CD4-positive, alpha-beta memory T cell (primary cell): ENCODE data around the gene SLC38A5. TPM values are rescaled to one million over a fixed set of nuclear protein-coding genes. Genes with fewer than 3 reads are reported as not detected.
A peak's percentile ranks its signal among the peaks of the same experiment; 100 is the strongest.

Experiments used
- CTCF ChIA-PET: fragments of 350-600 bp; sonication (Branson Sonifier 250); formaldehyde crosslinking; loops from one replicate; lab custom pipeline; 2021; ENCODE audit warnings: inconsistent platforms; ENCODE audit not compliant: partially characterized antibody; lab: Charles Lee
- POLR2A ChIA-PET: fragments of 350-600 bp; sonication (Branson Sonifier 250); formaldehyde crosslinking; loops from one replicate; lab custom pipeline; 2021; ENCODE audit not compliant: partially characterized antibody; lab: Charles Lee
- DNase-seq, 5 donors: peaks; one replicate each; pipeline versions ENCODE4 v3.0.0 to v3.0.0-alpha.2; 2020 to 2022; ENCODE audit warnings: mixed read lengths in 1 of 5
- H3K27ac ChIP-seq: one replicate; pipeline ENCODE4 v1.7.0; 2013; ENCODE audit warnings: low read depth, low read length
- H3K27me3 ChIP-seq: 2 replicates; pipeline ENCODE4 v1.7.0; 2013; ENCODE audit warnings: mild to moderate bottlenecking, low read length, moderate library complexity; ENCODE audit not compliant: insufficient read depth
- H3K36me3 ChIP-seq: 2 replicates; pipeline ENCODE4 v1.7.0; 2013; ENCODE audit warnings: mild to moderate bottlenecking, low read length, moderate library complexity; ENCODE audit not compliant: insufficient read depth
- H3K4me1 ChIP-seq: 2 replicates; pipeline ENCODE4 v1.7.0; 2013; ENCODE audit warnings: mild to moderate bottlenecking, low read length, moderate library complexity; ENCODE audit not compliant: insufficient read depth
- H3K4me3 ChIP-seq, 2 donors: one replicate each; pipeline ENCODE4 v1.7.0; 2013; ENCODE audit warnings: low read length in 2 of 2, mild to moderate bottlenecking in 1 of 2
- H3K9me3 ChIP-seq, 2 donors: one replicate each; pipeline ENCODE4 v1.7.0; 2013; ENCODE audit warnings: low read length in 2 of 2, control low read depth in 1 of 2; ENCODE audit not compliant: control insufficient read depth in 1 of 2
- H3K27ac Mint-ChIP-seq, 7 donors: one replicate each; pipeline ENCODE4 v1.8.0; 2020 to 2021; ENCODE audit warnings: mixed read lengths in 7 of 7, mild to moderate bottlenecking in 6 of 7, inconsistent platforms in 3 of 7, moderate library complexity in 3 of 7
- H3K27me3 Mint-ChIP-seq, 2 donors: one replicate each; pipeline ENCODE4 v1.8.0; 2020 to 2021; ENCODE audit warnings: mixed read lengths in 2 of 2
- H3K36me3 Mint-ChIP-seq, 2 donors: one replicate each; pipeline ENCODE4 v1.8.0; 2020 to 2021; ENCODE audit warnings: mixed read lengths in 2 of 2, inconsistent platforms in 1 of 2, mild to moderate bottlenecking in 1 of 2
- H3K4me1 Mint-ChIP-seq, 4 donors: one replicate each; pipeline ENCODE4 v1.8.0; 2020 to 2021; ENCODE audit warnings: mixed read lengths in 4 of 4, mild to moderate bottlenecking in 1 of 4
- H3K4me3 Mint-ChIP-seq, 8 donors: one replicate each; pipeline ENCODE4 v1.8.0; 2020 to 2021; ENCODE audit warnings: mixed read lengths in 8 of 8, mild to moderate bottlenecking in 7 of 8, moderate library complexity in 6 of 8, inconsistent platforms in 3 of 8
- H3K9me3 Mint-ChIP-seq, 8 donors: one replicate each; pipeline ENCODE4 v1.8.0; 2020 to 2021; ENCODE audit warnings: mixed read lengths in 8 of 8, mild to moderate bottlenecking in 5 of 8, inconsistent platforms in 3 of 8, moderate library complexity in 1 of 8
- intact Hi-C: fragments of 100-400 bp; cut with micrococcal nuclease; formaldehyde crosslinking; loops from one replicate; pipeline ENCODE4 v1.15.1; 2023
- polyA plus RNA-seq, 2 donors: library from polyadenylated mRNA; unstranded; fragments of 300-500 nt; fragmentation: Illumina TruSeq; gene quantifications; one replicate each; pipeline ENCODE4 v1.2.3, GENCODE V29; 2021
- total RNA-seq, 2 experiments: library from RNA; stranded (reverse); gene quantifications; one replicate each; pipeline ENCODE4 v1.2.3, GENCODE V29; 2021

Gene SLC38A5
- total and polyA plus RNA-seq, 4 experiments from 2014 or later: 18.4 to 34.0 (median 21.2) TPM

DNA sequence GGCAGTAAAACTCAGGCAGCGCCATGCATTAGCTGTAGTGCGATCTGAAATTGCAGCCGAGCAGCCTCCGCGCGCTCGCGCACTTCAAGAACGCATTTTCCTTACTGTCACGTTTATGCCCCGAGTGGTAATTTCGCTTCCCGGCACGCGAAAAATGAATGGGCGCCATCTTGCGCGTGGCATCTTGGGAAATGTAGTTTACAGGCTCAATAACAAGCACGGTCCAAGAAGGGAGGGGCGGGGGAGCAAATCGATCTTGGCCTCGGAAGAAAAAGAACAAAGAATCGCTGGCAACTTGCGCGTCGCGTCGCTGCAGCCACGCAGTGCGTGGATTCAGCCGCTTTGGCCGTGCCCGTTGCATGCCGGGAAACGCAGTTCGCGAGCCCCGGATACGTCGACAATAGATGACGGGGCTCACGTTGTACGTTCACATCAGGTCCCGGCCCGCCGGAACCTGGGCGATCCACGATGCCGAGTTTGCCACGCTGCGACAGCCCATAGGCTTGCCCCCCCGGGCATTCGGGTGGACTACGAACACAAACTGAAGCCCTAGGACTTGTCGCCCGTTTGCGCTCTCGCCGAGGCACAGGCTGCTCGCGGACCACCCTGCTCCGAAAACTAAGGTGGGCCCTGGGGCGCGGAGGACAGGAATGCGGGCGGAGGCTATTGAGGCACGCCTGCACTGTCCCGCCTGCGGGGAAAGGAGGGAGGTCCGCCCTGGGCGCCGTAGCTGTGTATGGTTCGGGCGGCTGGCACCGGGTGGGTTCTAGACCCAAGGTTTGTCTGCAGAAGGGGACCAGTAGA, 5.9 kb upstream of the SLC38A5 start, which contains the start of gene FTSJ1:
TSS of gene FTSJ1 (plus strand) at position 426 of the 804 bp plus-strand sequence. CDS start 1,849 bp downstream, outside the sequence.
- CTCF ChIA-PET: no interaction called here
- Mint-ChIP-seq H3K36me3 (peaks cover 5 to 33% of the 10 kb centered on the region in 2 donors), H3K27me3 (no peaks in the 10 kb centered on the region), H3K9me3 (peaks cover 0 to 1% (median 0%) of the 10 kb centered on the region in 8 donors), H3K4me3 (peak within 1 kb of the TSS; percentile 79 to 92 (median 90)), H3K27ac (peak within 1 kb of the TSS; percentile 78 to 95 (median 92)), H3K4me1 (peaks cover 16 to 24% (median 22%) of the 10 kb centered on the region in 4 donors)
- Histone ChIP-seq H3K9me3 (no peaks in the 10 kb centered on the region), H3K36me3 (no peaks in the 10 kb centered on the region), H3K4me3 (peak within 1 kb of the TSS; percentile 57 to 79), H3K4me1 (peaks cover 24% of the 10 kb centered on the region), H3K27ac (peak within 1 kb of the TSS; percentile 80), H3K27me3 (no peaks in the 10 kb centered on the region)
- DNase-seq: peak; percentile 87 to 96 (median 92)
- POLR2A ChIA-PET: interaction anchor here (0.7 to 3.4 kb wide), 6 partner anchors 33 to 220 kb away, joined by 3 to 20 read pairs (median 3); partner anchors contain the start of genes PORCN, RBM3 and TBC1D25
- intact Hi-C loops: loop anchor here (1.0 kb wide), 5 partner anchors 32 to 121 kb away; partner anchors contain the start of genes EBP, PORCN, RBM3 and TBC1D25

GRCh38 chrX:48475296-48475695, 5.2 kb upstream of the SLC38A5 start:
- no peaks in the 10 kb centered on the region for H3K36me3 ChIP-seq
- Mint-ChIP-seq H3K27ac (peak overlapping the region; percentile 78 to 95 (median 92)), H3K27me3 (no peaks in the 10 kb centered on the region), H3K4me3 (peak overlapping the region; percentile 79 to 92 (median 90)), H3K4me1 (peaks cover 16 to 24% (median 22%) of the 10 kb centered on the region in 4 donors), H3K9me3 (peaks cover 0 to 1% (median 0%) of the 10 kb centered on the region in 8 donors), H3K36me3 (peaks cover 0 to 26% of the 10 kb centered on the region in 2 donors)
- peak overlapping the region; percentile 46 for H3K27ac ChIP-seq
- peak overlapping the region; percentile 57 to 58 for H3K4me3 ChIP-seq
- intact Hi-C loops: no loop called here
- ChIA-PET POLR2A (interaction anchor here (0.7 to 3.4 kb wide), 5 partner anchors 47 to 326 kb away, joined by 3 to 20 read pairs (median 3); partner anchors contain the start of genes HDAC6, RBM3 and TBC1D25), CTCF (no interaction called here)
- H3K27me3 ChIP-seq: no peaks in the 10 kb centered on the region
- H3K4me1 ChIP-seq: peaks cover 24% of the 10 kb centered on the region
- DNase-seq: no peak
- H3K9me3 ChIP-seq: no peaks in the 10 kb centered on the region

GRCh38 chrX:48474581-48474980, 4.5 kb upstream of the SLC38A5 start:
- POLR2A ChIA-PET: interaction anchor here (1.3 to 3.4 kb wide), 3 partner anchors 65 to 327 kb away, joined by 3 to 20 read pairs (median 9); partner anchors contain the start of genes HDAC6, RBM3 and TBC1D25

DNA sequence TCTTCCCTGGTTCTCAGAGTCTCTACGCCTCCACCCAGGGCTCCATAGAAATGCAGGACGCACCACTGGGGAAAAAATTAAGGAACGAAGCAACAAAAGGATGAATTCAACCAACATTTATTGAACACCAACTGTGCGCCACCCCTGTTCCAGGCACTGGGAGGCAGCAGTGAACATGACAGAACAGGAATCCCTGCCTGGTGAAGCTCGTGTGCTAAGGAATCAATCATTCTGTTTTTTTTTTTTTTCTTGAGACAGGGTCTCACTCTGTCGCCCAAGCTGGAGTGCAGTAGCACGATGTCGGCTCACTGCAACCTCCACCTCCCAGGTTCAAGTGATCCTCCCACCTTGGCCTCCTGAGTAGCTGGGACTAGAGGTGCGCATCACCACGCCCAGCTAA, 4.1 kb upstream of the SLC38A5 start:
- peaks cover 22 to 32% (median 27%) of the 10 kb centered on the region in 4 donors for H3K4me1 Mint-ChIP-seq
- DNase-seq: no peak
- no peak overlapping the region for H3K27ac Mint-ChIP-seq
- Histone ChIP-seq H3K27ac (no peak overlapping the region), H3K4me3 (no peak overlapping the region), H3K4me1 (peaks cover 28% of the 10 kb centered on the region), H3K9me3 (no peaks in the 10 kb centered on the region), H3K27me3 (no peaks in the 10 kb centered on the region), H3K36me3 (no peaks in the 10 kb centered on the region)
- peaks cover 0 to 20% of the 10 kb centered on the region in 2 donors for H3K36me3 Mint-ChIP-seq
- H3K4me3 Mint-ChIP-seq: no peak overlapping the region
- H3K9me3 Mint-ChIP-seq: peaks cover 0 to 1% (median 0%) of the 10 kb centered on the region in 8 donors
- intact Hi-C loops: no loop called here
- POLR2A ChIA-PET: interaction anchor here (1.2 to 3.4 kb wide), 3 partner anchors 66 to 328 kb away, joined by 3 to 20 read pairs (median 3); partner anchors contain the start of genes HDAC6, RBM3 and TBC1D25
- H3K27me3 Mint-ChIP-seq: no peaks in the 10 kb centered on the region
- CTCF ChIA-PET: interaction anchor here (0.7 kb wide), 1 partner anchor 66 kb away, joined by 3 read pairs; no protein-coding TSS in a partner anchor

More at GRCh38 chrX:48474581-48474980, 4.5 kb upstream of the SLC38A5 start:
- no peak for DNase-seq
- H3K27ac ChIP-seq: no peak overlapping the region
- Mint-ChIP-seq H3K9me3 (peaks cover 0 to 1% (median 0%) of the 10 kb centered on the region in 8 donors), H3K27ac (peak overlapping the region in 1 of 7 donors; percentile 75), H3K27me3 (no peaks in the 10 kb centered on the region), H3K36me3 (peaks cover 0 to 22% of the 10 kb centered on the region in 2 donors), H3K4me3 (peak overlapping the region in 1 of 8 donors; percentile 17), H3K4me1 (peaks cover 19 to 27% (median 24%) of the 10 kb centered on the region in 4 donors)
- no peaks in the 10 kb centered on the region for H3K36me3 ChIP-seq
- H3K4me3 ChIP-seq: no peak overlapping the region
- CTCF ChIA-PET: interaction anchor here (0.7 kb wide), 1 partner anchor 66 kb away, joined by 3 read pairs; no protein-coding TSS in a partner anchor
- intact Hi-C loops: no loop called here
- peaks cover 25% of the 10 kb centered on the region for H3K4me1 ChIP-seq
- no peaks in the 10 kb centered on the region for H3K9me3 ChIP-seq
- H3K27me3 ChIP-seq: no peaks in the 10 kb centered on the region

GRCh38 chrX:48473704-48473990, 3.6 kb upstream of the SLC38A5 start:
- Mint-ChIP-seq H3K4me3 (no peak overlapping the region), H3K4me1 (peaks cover 21 to 37% (median 27%) of the 10 kb centered on the region in 4 donors), H3K9me3 (peaks cover 0 to 1% (median 0%) of the 10 kb centered on the region in 8 donors), H3K27me3 (no peaks in the 10 kb centered on the region), H3K27ac (no peak overlapping the region), H3K36me3 (peaks cover 0 to 18% of the 10 kb centered on the region in 2 donors)
- intact Hi-C loops: no loop called here
- no peak overlapping the region for H3K4me3 ChIP-seq
- H3K9me3 ChIP-seq: no peaks in the 10 kb centered on the region
- H3K27me3 ChIP-seq: no peaks in the 10 kb centered on the region
- POLR2A ChIA-PET: interaction anchor here (1.2 kb wide), 1 partner anchor 101 kb away, joined by 3 read pairs; the partner anchor contains the start of gene RBM3
- H3K27ac ChIP-seq: no peak overlapping the region
- H3K36me3 ChIP-seq: no peaks in the 10 kb centered on the region
- H3K4me1 ChIP-seq: peaks cover 28% of the 10 kb centered on the region
- no peak for DNase-seq
- CTCF ChIA-PET: no interaction called here

GRCh38 chrX:48472851-48473703, 3.0 kb upstream of the SLC38A5 start:
- H3K9me3 ChIP-seq: no peaks in the 10 kb centered on the region
- Mint-ChIP-seq H3K4me1 (peaks cover 20 to 42% (median 25%) of the 10 kb centered on the region in 4 donors), H3K27ac (peak overlapping the region in 1 of 7 donors; percentile 59), H3K36me3 (peaks cover 0 to 17% of the 10 kb centered on the region in 2 donors), H3K4me3 (no peak overlapping the region), H3K9me3 (peaks cover 0 to 1% (median 0%) of the 10 kb centered on the region in 8 donors), H3K27me3 (no peaks in the 10 kb centered on the region)
- no peak for DNase-seq
- H3K27me3 ChIP-seq: no peaks in the 10 kb centered on the region
- H3K27ac ChIP-seq: no peak overlapping the region
- intact Hi-C loops: no loop called here
- no peak overlapping the region for H3K4me3 ChIP-seq
- ChIA-PET CTCF (no interaction called here), POLR2A (interaction anchor here (1.2 kb wide), 1 partner anchor 101 kb away, joined by 3 read pairs; the partner anchor contains the start of gene RBM3)
- H3K4me1 ChIP-seq: peaks cover 28% of the 10 kb centered on the region
- H3K36me3 ChIP-seq: no peaks in the 10 kb centered on the region
